GM23248 (cell line): Measurements from ENCODE around the gene TFPI2.

Source experiments
- EZH2 ChIP-seq: fragments of 200-600 bp; sonication (generic); IDR thresholded peaks from 2 replicates; pipeline ENCODE4 v1.6.1; 2018; ENCODE audit warnings: antibody characterized with exemption, mild to moderate bottlenecking; ENCODE audit not compliant: insufficient read depth, poor library complexity, severe bottlenecking
- EZH2phosphoT487 ChIP-seq: fragments of 200-600 bp; sonication (generic); IDR thresholded peaks from 2 replicates; pipeline ENCODE4 v1.6.1; 2018; ENCODE audit warnings: antibody characterized with exemption, moderate library complexity, mild to moderate bottlenecking, low read depth; ENCODE audit not compliant: insufficient read depth

DNA sequence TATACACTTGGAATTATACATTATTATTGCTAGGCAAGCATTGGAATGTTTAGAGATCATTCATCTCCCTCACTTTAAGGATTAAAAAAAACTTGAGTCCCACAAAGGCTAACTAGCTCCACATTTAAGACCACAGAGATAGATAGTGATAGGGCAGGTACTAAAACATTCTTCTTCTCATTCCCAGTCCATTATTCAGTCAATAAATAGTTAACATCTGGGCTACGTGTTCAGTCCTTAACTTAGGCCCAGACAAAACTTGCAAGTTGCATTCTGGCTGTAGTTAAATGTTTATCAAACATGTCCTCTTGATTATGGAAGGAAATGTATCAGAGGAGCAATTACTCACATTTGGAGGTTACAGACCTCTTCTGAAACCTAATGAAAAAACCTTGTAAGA, 33.4 kb upstream of the TFPI2 start:
- no peak for TF ChIP-seq EZH2
- TF ChIP-seq EZH2phosphoT487: no peak
